ENCODE results near the gene NR5A2. TPM values are rescaled to one million over a fixed set of nuclear protein-coding genes. Genes with fewer than 3 reads are reported as not detected.

Gene NR5A2
- total and polyA plus RNA-seq, 10 of the 15 experiments (the other 5 are each of a cell fraction or from before 2014, with no cell fraction given): 0.02 to 0.60 (median 0.15) TPM; not detected in 1

GRCh38 chr1:200058341-200058740 lies 30.8 kb downstream of the NR5A2 start:
- Histone ChIP-seq H3K4me2 (ENCODE audit: control insufficient read depth, insufficient read depth) (no peak overlapping the region), H3K27me3 (replicated peaks in 1 of 2; ENCODE audit: control insufficient read depth in 2 of 2, insufficient read depth in 2 of 2, low read length in 1 of 2) (peaks cover 0 to 3% of the 10 kb centered on the region in 2 experiments; a peak in 1 of 4 replicates), H3K27ac (ENCODE audit: control insufficient read depth, insufficient read depth) (no peak overlapping the region), H3K36me3 (ENCODE audit: control insufficient read depth in 2 of 2, insufficient read depth in 2 of 2, low read length in 1 of 2) (no peaks in the 10 kb centered on the region), H4K20me1 (ENCODE audit: control insufficient read depth, insufficient read depth) (no peaks in the 10 kb centered on the region), H3K4me1 (ENCODE audit: control insufficient read depth, insufficient read depth, low read length) (no peaks in the 10 kb centered on the region), H3K79me2 (ENCODE audit: control insufficient read depth, insufficient read depth, low read length) (no peaks in the 10 kb centered on the region), H2AFZ (ENCODE audit: control insufficient read depth, low read depth, low read length) (no peak overlapping the region), H3K9me3 (replicated peaks; ENCODE audit: control insufficient read depth, insufficient read depth, low read length) (no peaks in the 10 kb centered on the region), H3K4me3 (no peak overlapping the region), H3K9ac (ENCODE audit: control insufficient read depth, insufficient read depth, low read length) (no peak overlapping the region)
- no TSS peak for BruUV-seq (replicated peaks)
- no peak for ATAC-seq
- SMC1A ChIA-PET (ENCODE audit: uncharacterized antibody, unreplicated experiment): no interaction called here
- intact Hi-C loops (cut with micrococcal nuclease; ENCODE audit: unreplicated experiment) (no loop called here), in situ Hi-C loops (cut with MboI) (no loop called here)
- POLR2A ChIA-PET: no interaction called here
- 71% methylated on average over 15 of the region's 15 CpGs for WGBS (ENCODE audit: insufficient coverage, insufficient replicate concordance, low lambda C conversion rate, missing lambda C conversion rate)
- no peak for FAIRE-seq
- no peak for TF ChIP-seq POLR2AphosphoS2 (IDR thresholded peaks at IDR 0.05; ENCODE audit: low read depth, low read length)
- TF ChIP-seq, protein P1, sequence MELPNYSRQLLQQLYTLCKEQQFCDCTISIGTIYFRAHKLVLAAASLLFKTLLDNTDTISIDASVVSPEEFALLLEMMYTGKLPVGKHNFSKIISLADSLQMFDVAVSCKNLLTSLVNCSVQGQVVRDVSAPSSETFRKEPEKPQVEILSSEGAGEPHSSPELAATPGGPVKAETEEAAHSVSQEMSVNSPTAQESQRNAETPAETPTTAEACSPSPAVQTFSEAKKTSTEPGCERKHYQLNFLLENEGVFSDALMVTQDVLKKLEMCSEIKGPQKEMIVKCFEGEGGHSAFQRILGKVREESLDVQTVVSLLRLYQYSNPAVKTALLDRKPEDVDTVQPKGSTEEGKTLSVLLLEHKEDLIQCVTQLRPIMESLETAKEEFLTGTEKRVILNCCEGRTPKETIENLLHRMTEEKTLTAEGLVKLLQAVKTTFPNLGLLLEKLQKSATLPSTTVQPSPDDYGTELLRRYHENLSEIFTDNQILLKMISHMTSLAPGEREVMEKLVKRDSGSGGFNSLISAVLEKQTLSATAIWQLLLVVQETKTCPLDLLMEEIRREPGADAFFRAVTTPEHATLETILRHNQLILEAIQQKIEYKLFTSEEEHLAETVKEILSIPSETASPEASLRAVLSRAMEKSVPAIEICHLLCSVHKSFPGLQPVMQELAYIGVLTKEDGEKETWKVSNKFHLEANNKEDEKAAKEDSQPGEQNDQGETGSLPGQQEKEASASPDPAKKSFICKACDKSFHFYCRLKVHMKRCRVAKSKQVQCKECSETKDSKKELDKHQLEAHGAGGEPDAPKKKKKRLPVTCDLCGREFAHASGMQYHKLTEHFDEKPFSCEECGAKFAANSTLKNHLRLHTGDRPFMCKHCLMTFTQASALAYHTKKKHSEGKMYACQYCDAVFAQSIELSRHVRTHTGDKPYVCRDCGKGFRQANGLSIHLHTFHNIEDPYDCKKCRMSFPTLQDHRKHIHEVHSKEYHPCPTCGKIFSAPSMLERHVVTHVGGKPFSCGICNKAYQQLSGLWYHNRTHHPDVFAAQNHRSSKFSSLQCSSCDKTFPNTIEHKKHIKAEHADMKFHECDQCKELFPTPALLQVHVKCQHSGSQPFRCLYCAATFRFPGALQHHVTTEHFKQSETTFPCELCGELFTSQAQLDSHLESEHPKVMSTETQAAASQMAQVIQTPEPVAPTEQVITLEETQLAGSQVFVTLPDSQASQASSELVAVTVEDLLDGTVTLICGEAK (IDR thresholded peaks at IDR 0.05; ENCODE audit: borderline replicate concordance): no peak
- TF ChIP-seq CREB1 (IDR thresholded peaks at IDR 0.05; ENCODE audit: low read depth): no peak
- no peak for TF ChIP-seq RUNX3 (IDR thresholded peaks at IDR 0.05; ENCODE audit: low read length)
- no peak for TF ChIP-seq POLR2AphosphoS5 (IDR thresholded peaks at IDR 0.05; ENCODE audit: low read length)
- TF ChIP-seq CEBPB (IDR thresholded peaks at IDR 0.05; ENCODE audit: borderline replicate concordance in 1 of 2, low read depth in 2 of 2, low read length in 2 of 2): no peak
- TF ChIP-seq CBX5 (IDR thresholded peaks at IDR 0.05; ENCODE audit: low read depth): no peak
- no peak for TF ChIP-seq NFYA (IDR thresholded peaks at IDR 0.05; ENCODE audit: borderline replicate concordance, low read depth, low read length)
- CTCF ChIA-PET: no interaction called here
- DNase-seq (ENCODE audit: low read depth, low spot score): no peak
- RAD21 ChIA-PET (ENCODE audit: unreplicated experiment): no interaction called here

Measured in GM12878 (cell line).